Endothelial cell of umbilical vein (primary cell): ENCODE measurements around the gene MINDY4B. TPM values are rescaled to one million over a fixed set of nuclear protein-coding genes. Genes with fewer than 3 reads are reported as not detected.

Source experiments
- BruUV-seq: library from RNA; stranded (reverse); fragments of 400-500 nt; replicated peaks from 2 replicates; lab custom pipeline; 2021; lab: Mats Ljungman, UMichigan
- CTCF ChIA-PET: fragments of 300-600, 350-600 bp; sonication (Branson Sonifier 250); formaldehyde crosslinking; loops from one replicate; lab custom pipeline; 2021; ENCODE audit warnings: antibody characterized with exemption, inconsistent platforms; lab: Charles Lee
- POLR2A ChIA-PET: fragments of 300-600, 350-600 bp; sonication (Branson Sonifier 250); formaldehyde crosslinking; loops from one replicate; lab custom pipeline; 2021; ENCODE audit warnings: antibody characterized with exemption, inconsistent platforms; lab: Charles Lee
- DNase-seq: peaks from one replicate; pipeline ENCODE4 v3.0.0-alpha.2; 2011; ENCODE audit warnings: low read depth, low spot score
- FAIRE-seq: peaks from 2 replicates; lab custom pipeline; 2011; peaks lifted over from hg19 to GRCh38; lab: Jason Lieb, UNC
- H2AFZ ChIP-seq: 2 replicates; pipeline ENCODE4 v1.6.0; 2012; ENCODE audit warnings: low read depth, low read length, control low read depth, inconsistent platforms
- H3K27ac ChIP-seq: 2 replicates; pipeline ENCODE4 v1.5.1; 2011; ENCODE audit warnings: low read depth, mild to moderate bottlenecking, control low read depth, low read length, moderate library complexity; ENCODE audit not compliant: insufficient read depth
- H3K27me3 ChIP-seq, 2 experiments: 2 replicates each; pipeline versions ENCODE4 v1.6.0 to v1.6.1; 2011; ENCODE audit warnings: low read length in 2 of 2, mixed read lengths in 1 of 2; ENCODE audit not compliant: control insufficient read depth in 2 of 2, insufficient read depth in 2 of 2
- H3K36me3 ChIP-seq, 2 experiments: 2 replicates in 1 of 2; 3 replicates in 1 of 2; pipeline ENCODE4 v1.5.1; 2011; ENCODE audit warnings: low read length in 2 of 2, mild to moderate bottlenecking in 1 of 2, moderate library complexity in 1 of 2; ENCODE audit not compliant: control insufficient read depth in 2 of 2, insufficient read depth in 2 of 2; ENCODE audit errors: extremely low read depth in 1 of 2
- H3K4me1 ChIP-seq: 3 replicates; pipeline ENCODE4 v1.5.1; 2011; ENCODE audit warnings: mild to moderate bottlenecking, low read length; ENCODE audit not compliant: control insufficient read depth, insufficient read depth; ENCODE audit errors: extremely low read depth
- H3K4me2 ChIP-seq: 2 replicates; pipeline ENCODE4 v1.6.1; 2011; ENCODE audit warnings: low read length, control low read depth, mixed read lengths; ENCODE audit not compliant: insufficient read depth
- H3K4me3 ChIP-seq, 3 experiments: fragments of 200-600 bp in 1 of 3; sonication (generic), shearing (Covaris generic) in 1 of 3; replicated peaks in 1 of 3; 2 replicates each; pipeline ENCODE4 v1.5.1; 2011 to 2016; ENCODE audit warnings: control low read depth in 3 of 3, low read length in 3 of 3, mild to moderate bottlenecking in 2 of 3, inconsistent platforms in 1 of 3, low read depth in 1 of 3, moderate library complexity in 1 of 3; ENCODE audit not compliant: insufficient read depth in 1 of 3
- H3K79me2 ChIP-seq: 2 replicates; pipeline ENCODE4 v1.6.0; 2012; ENCODE audit warnings: low read length, inconsistent platforms; ENCODE audit not compliant: control insufficient read depth, insufficient read depth
- H3K9ac ChIP-seq: replicated peaks from 2 replicates; pipeline ENCODE3; 2011; ENCODE audit warnings: low read length, control low read depth; ENCODE audit not compliant: insufficient read depth; ENCODE audit errors: extremely low read depth
- H3K9me1 ChIP-seq: replicated peaks from 3 replicates; pipeline ENCODE4 v1.6.0; 2011; ENCODE audit warnings: mild to moderate bottlenecking, low read length; ENCODE audit not compliant: control insufficient read depth, insufficient read depth; ENCODE audit errors: extremely low read depth
- H3K9me3 ChIP-seq: replicated peaks from 2 replicates; pipeline ENCODE4 v1.5.1; 2012; ENCODE audit warnings: low read length, inconsistent platforms; ENCODE audit not compliant: control insufficient read depth, insufficient read depth
- H4K20me1 ChIP-seq: replicated peaks from 2 replicates; pipeline ENCODE3; 2011; ENCODE audit warnings: mild to moderate bottlenecking, low read length; ENCODE audit not compliant: control insufficient read depth, insufficient read depth; ENCODE audit errors: extremely low read depth
- EZH2 ChIP-seq: IDR thresholded peaks from 2 replicates; pipeline ENCODE4 v1.6.1; 2012; ENCODE audit warnings: borderline replicate concordance, low read depth, mild to moderate bottlenecking, moderate library complexity, low read length, inconsistent platforms; ENCODE audit not compliant: severe bottlenecking
- FOS ChIP-seq: IDR thresholded peaks from 2 replicates; pipeline ENCODE4 v1.6.1; 2011; ENCODE audit warnings: mild to moderate bottlenecking, low read length, moderate library complexity, borderline replicate concordance; ENCODE audit not compliant: insufficient read depth
- GATA2 ChIP-seq: IDR thresholded peaks from 2 replicates; pipeline ENCODE4 v1.7.0; 2011; ENCODE audit warnings: low read depth, mild to moderate bottlenecking, moderate library complexity, mixed read lengths, low read length; ENCODE audit not compliant: insufficient read length, insufficient read depth
- JUN ChIP-seq: IDR thresholded peaks from 2 replicates; pipeline ENCODE4 v1.6.1; 2011; ENCODE audit warnings: borderline replicate concordance, low read depth; ENCODE audit not compliant: insufficient read length, insufficient read depth
- MYC ChIP-seq: IDR thresholded peaks from one replicate; pipeline ENCODE4 v1.6.1; 2011; ENCODE audit warnings: mild to moderate bottlenecking, low read depth, low read length
- POLR2A ChIP-seq: IDR thresholded peaks from 2 replicates; pipeline ENCODE4 v1.6.1; 2012; ENCODE audit warnings: low read depth, mild to moderate bottlenecking, control low read depth, low read length
- POLR2AphosphoS5 ChIP-seq: IDR thresholded peaks from 2 replicates; pipeline ENCODE4 v1.6.1; 2012; ENCODE audit warnings: low read depth, mild to moderate bottlenecking, control low read depth, low read length, moderate library complexity; ENCODE audit not compliant: insufficient read depth
- dilution Hi-C: fragments of 300-500 bp; cut with MboI; formaldehyde crosslinking; loops from one replicate; pipeline ENCODE4 v1.15.0; 2019; ENCODE audit warnings: low sequenced_read_pairs; ENCODE audit not compliant: extremely low pct_ligation_motif_present
- intact Hi-C: fragments of 100-400 bp; cut with micrococcal nuclease; formaldehyde crosslinking; loops from one replicate; pipeline ENCODE4 v1.10.0; 2022
- polyA plus RNA-seq, 4 experiments: library from polyadenylated mRNA; depleted of rRNA in 3 of 4; stranded (reverse) in 3 of 4; unstranded in 1 of 4; fragments of >200 nt; gene quantifications; 2 replicates each; pipeline versions ENCODE4 v1.2.1 to v1.2.3, GENCODE V29; 2011 to 2012; ENCODE audit warnings: missing spikeins in 1 of 4
- total RNA-seq: library from RNA; stranded (reverse); gene quantifications from 2 replicates; pipeline ENCODE4 v1.2.3, GENCODE V29; 2021
- TF ChIP-seq, protein P1 (sequence below), 2 donors: IDR thresholded peaks; 1 replicate in 1 of 2; 2 replicates in 1 of 2; pipeline ENCODE4 v1.5.1; 2011; ENCODE audit warnings: low read length in 2 of 2, mild to moderate bottlenecking in 2 of 2, moderate library complexity in 2 of 2, control low read depth in 1 of 2, inconsistent platforms in 1 of 2, low read depth in 1 of 2; ENCODE audit not compliant: insufficient read depth in 1 of 2; ENCODE audit errors: extremely low read depth in 1 of 2
- TF ChIP-seq, protein P2 (sequence below): IDR thresholded peaks from 2 replicates; pipeline ENCODE4 v1.6.1; 2011; ENCODE audit not compliant: insufficient read depth, insufficient read length

The MINDY4B gene
- total and polyA plus RNA-seq, 2 donors (not counting 3 experiments of a cell fraction or from before 2014, with no cell fraction given), result not detected

DNA sequence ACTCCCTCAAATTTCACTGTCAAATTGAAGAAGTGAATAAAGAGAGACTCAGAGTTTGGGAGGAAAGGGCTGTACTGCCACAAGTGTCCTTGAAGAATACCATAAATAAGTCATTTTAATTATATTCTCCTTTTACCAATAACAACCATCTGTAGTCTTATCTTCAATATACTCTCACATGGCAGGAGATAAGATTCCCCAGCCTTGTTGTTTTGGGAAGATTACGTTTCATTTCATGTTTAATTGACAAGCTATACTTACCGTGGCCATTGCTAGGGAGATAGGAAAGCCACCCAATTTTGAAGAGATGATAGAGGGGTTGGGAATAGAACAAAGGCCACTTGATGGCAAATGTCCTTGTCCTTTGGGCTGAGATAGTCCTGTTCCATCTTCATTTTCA is 2.3 kb downstream of the MINDY4B start:
- no peak overlapping the region for H3K4me2 ChIP-seq
- FAIRE-seq (no peak), DNase-seq (no peak)
- H4K20me1 ChIP-seq, result no peaks in the 10 kb centered on the region
- no peak for TF ChIP-seq GATA2
- TF ChIP-seq, protein P1, sequence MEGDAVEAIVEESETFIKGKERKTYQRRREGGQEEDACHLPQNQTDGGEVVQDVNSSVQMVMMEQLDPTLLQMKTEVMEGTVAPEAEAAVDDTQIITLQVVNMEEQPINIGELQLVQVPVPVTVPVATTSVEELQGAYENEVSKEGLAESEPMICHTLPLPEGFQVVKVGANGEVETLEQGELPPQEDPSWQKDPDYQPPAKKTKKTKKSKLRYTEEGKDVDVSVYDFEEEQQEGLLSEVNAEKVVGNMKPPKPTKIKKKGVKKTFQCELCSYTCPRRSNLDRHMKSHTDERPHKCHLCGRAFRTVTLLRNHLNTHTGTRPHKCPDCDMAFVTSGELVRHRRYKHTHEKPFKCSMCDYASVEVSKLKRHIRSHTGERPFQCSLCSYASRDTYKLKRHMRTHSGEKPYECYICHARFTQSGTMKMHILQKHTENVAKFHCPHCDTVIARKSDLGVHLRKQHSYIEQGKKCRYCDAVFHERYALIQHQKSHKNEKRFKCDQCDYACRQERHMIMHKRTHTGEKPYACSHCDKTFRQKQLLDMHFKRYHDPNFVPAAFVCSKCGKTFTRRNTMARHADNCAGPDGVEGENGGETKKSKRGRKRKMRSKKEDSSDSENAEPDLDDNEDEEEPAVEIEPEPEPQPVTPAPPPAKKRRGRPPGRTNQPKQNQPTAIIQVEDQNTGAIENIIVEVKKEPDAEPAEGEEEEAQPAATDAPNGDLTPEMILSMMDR (IDR thresholded peaks at IDR 0.05; ENCODE audit: extremely low read depth in 1 of 2, insufficient read depth in 1 of 2, low read depth in 1 of 2, low read length in 2 of 2), result no peak
- TF ChIP-seq MYC, result no peak
- TF ChIP-seq, protein P2, sequence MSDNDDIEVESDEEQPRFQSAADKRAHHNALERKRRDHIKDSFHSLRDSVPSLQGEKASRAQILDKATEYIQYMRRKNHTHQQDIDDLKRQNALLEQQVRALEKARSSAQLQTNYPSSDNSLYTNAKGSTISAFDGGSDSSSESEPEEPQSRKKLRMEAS, result no peak
- no peak for TF ChIP-seq EZH2
- TF ChIP-seq FOS, result no peak
- no peak for TF ChIP-seq POLR2A
- TF ChIP-seq JUN, result no peak
- TF ChIP-seq POLR2AphosphoS5, result no peak
- H3K27ac ChIP-seq, result no peak overlapping the region
- H3K36me3 ChIP-seq, result no peaks in the 10 kb centered on the region
- H3K9ac ChIP-seq, result no peak overlapping the region
- H3K9me3 ChIP-seq, result no peaks in the 10 kb centered on the region
- dilution Hi-C loops (no loop called here), intact Hi-C loops (no loop called here)
- H3K4me3 ChIP-seq, result no peak overlapping the region
- H3K4me1 ChIP-seq, result no peaks in the 10 kb centered on the region
- CTCF ChIA-PET, result interaction anchor here (1.5 kb wide), 1 partner anchor 23 kb away, joined by 5 read pairs; no protein-coding TSS in a partner anchor
- peaks cover 0 to 18% of the 10 kb centered on the region in 2 experiments for H3K27me3 ChIP-seq
- POLR2A ChIA-PET, result no interaction called here
- BruUV-seq, result no TSS peak
- no peak overlapping the region for H2AFZ ChIP-seq
- H3K9me1 ChIP-seq, result no peaks in the 10 kb centered on the region
- H3K79me2 ChIP-seq, result no peaks in the 10 kb centered on the region
